GM12865 (cell line): Measurements from ENCODE around the gene THAP6.
"Not testable (repeated sequence)": the region's sequence is repeated elsewhere in the genome, so short reads cannot be mapped to it uniquely, and the experiment has no call there.

Experiments used
- DNase-seq: peaks from one replicate; pipeline ENCODE4 v3.0.0; 2010; ENCODE audit warnings: low read depth
- H3K4me3 ChIP-seq: 2 replicates; pipeline ENCODE4 v1.5.1; 2011; ENCODE audit warnings: mild to moderate bottlenecking, low read depth, low read length, control low read depth
- TF ChIP-seq, protein P1 (sequence below): IDR thresholded peaks from 2 replicates; pipeline ENCODE4 v1.5.1; 2011; ENCODE audit warnings: low read length, control low read depth, low read depth, inconsistent platforms; ENCODE audit not compliant: insufficient read depth; ENCODE audit errors: missing control alignments

Gene THAP6

DNA sequence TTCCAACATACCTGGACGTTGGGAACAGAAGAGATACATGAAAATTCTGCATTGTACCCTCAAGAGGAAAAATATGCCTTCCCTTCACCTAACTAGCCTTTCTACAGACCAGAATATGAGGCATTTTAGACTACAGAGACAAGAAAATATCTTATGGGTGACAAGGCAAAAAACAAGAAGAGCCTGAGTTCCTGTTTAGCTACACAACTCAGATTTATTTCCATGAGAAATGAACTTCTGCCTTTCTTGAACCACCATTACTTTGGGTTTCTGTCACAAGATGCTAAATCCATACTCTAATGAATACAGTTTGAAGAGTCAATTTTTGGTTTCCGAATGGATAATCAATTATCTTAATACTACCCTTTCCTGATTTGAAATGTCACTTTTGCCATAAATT, 18.8 kb upstream of the THAP6 start:
- H3K4me3 ChIP-seq = no peak overlapping the region
- TF ChIP-seq, protein P1, sequence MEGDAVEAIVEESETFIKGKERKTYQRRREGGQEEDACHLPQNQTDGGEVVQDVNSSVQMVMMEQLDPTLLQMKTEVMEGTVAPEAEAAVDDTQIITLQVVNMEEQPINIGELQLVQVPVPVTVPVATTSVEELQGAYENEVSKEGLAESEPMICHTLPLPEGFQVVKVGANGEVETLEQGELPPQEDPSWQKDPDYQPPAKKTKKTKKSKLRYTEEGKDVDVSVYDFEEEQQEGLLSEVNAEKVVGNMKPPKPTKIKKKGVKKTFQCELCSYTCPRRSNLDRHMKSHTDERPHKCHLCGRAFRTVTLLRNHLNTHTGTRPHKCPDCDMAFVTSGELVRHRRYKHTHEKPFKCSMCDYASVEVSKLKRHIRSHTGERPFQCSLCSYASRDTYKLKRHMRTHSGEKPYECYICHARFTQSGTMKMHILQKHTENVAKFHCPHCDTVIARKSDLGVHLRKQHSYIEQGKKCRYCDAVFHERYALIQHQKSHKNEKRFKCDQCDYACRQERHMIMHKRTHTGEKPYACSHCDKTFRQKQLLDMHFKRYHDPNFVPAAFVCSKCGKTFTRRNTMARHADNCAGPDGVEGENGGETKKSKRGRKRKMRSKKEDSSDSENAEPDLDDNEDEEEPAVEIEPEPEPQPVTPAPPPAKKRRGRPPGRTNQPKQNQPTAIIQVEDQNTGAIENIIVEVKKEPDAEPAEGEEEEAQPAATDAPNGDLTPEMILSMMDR = no peak
- DNase-seq = no peak

DNA sequence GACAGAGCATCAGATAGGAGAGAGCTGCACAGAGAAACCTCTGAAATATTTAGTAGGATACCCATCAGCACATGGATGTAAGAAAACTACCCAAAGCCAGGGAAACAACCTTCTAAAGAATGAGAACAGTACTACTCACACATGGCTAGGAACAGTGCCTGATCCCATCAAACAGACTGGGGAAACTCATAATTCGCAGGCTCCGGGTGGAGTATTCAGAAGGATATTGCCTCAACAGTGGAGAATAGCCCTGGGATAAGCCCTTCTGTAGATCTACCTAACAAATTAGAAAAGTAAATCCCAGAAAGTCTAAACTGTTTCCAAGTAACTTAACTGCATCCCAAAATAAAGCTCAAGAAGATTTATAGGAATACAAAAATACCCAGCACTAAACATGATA, 17.9 kb upstream of the THAP6 start:
- DNase-seq = no peak
- no peak overlapping the region for H3K4me3 ChIP-seq
- TF ChIP-seq, protein P1 = no peak

DNA sequence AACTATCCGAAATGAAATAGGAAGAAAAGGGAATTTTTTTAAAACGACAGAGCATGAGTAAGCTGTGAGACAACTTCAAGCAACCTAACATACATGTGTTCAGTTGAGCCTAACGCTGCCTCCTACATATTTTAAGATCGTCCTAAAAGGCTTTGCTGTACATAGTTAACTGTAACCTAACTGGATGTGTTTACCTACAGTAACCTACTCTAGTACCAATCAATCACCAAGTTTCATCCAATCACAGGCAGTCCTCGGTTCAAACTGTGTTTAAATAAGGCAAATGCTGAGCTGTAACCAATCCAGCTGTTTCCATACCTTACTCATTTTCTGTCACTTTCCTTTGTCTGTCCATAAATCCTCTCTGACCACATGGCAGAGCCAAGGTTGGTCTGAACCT, 17.1 kb upstream of the THAP6 start:
- TF ChIP-seq, protein P1 = no peak
- H3K4me3 ChIP-seq = no peak overlapping the region
- no peak for DNase-seq

DNA sequence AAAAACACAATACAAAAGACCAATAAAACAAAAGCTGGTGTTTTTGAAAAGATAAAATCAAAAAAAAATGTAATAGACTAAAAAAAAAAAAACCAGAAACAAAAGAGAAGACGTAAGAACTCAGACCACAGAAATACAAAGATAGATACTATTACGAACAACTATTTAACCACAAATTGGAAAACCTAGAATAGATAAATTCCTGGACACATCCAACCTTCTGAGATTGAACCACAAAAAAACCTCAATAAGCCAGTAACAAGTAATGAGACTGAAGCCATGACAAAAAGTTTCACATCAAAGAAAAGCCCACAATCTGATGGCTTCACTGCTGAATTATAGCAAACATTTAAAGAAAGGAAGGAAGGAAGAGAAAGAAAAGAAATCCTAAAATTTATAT, 16.2 kb upstream of the THAP6 start:
- TF ChIP-seq, protein P1 = no peak
- no peak for DNase-seq
- no peak overlapping the region for H3K4me3 ChIP-seq

DNA sequence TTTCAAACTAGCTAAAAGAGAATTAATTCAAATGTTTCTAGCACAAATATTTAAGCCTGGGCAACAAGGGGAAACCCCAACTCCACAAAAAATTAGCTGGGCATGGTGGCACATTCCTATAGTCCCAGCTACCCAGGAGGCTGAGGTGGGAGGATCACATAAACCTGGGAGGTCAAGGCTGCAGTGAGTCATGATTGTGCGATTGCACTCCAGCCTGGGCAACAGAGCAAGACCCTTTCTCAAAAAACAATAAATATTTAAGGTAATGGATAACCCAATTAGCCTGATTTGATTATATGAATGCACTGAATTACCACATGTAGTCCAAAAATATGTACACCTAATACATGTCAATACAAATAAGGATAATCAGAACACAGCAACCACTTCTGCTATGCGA, 14.4 kb upstream of the THAP6 start:
- DNase-seq = no peak
- TF ChIP-seq, protein P1 = no peak
- no peak overlapping the region for H3K4me3 ChIP-seq

DNA sequence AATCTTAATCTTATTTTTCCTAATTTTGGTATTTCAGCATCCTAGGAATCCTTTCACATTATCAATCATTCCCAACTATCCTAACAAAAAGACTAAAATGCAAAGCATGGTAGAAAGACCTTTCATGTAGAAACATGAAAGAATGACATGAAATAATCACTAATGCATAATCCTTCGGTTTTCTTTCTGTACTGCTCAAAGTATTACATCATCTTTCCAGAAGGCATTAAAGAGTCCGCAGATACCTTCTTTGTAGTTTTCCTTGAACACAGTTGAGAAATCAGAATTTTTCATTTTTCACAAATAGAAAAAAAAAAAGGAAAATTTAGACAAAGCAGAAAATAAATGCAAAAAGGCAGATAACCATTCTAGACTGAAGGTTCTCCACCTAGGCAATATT, 11.6 kb upstream of the THAP6 start:
- TF ChIP-seq, protein P1 = no peak
- no peak overlapping the region for H3K4me3 ChIP-seq
- no peak for DNase-seq

DNA sequence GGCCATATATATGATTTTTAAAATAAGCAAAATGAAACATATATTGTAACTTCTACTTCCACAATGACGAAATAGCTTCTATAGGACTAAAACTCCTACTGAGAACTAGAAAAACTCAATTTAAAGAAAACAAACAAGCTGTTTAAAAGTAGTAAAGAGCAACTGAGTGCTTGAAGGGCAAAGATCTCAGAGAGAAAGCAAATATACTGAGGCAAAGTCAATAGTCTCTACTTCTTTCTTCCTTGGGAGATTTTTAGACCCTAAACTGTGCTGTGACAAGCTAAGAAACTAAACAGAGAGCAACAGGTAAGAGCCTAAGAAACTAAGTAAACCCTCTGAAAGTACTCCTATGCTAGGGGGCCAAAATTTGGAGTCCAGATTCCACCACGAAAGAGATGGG, 8.6 kb upstream of the THAP6 start:
- H3K4me3 ChIP-seq = no peak overlapping the region
- DNase-seq = no peak
- TF ChIP-seq, protein P1 = no peak

DNA sequence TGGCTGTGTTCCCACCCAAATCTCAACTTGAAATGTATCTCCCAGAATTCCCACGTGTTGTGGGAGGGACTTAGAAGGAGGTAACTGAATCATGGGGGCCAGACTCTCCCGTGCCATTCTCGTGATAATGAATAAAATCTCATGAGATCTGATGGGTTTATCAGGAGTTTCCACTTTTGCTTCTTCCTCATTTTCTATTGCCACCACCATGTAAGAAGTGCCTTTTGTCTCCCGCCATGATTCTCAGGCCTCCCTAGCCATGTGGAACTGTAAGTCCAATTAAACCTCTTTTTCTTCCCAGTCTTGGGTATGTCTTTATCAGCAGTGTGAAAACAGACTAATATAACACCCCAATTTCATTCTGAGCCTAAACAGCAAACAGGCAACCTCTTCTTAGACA, 4.7 kb upstream of the THAP6 start:
- DNase-seq, H3K4me3 ChIP-seq: not testable (repeated sequence)
